Measurements from ENCODE around the gene IGLL5. TPM values are rescaled to one million over a fixed set of nuclear protein-coding genes. Genes with fewer than 3 reads are reported as not detected.
A peak's percentile ranks its signal among the peaks of the same experiment; 100 is the strongest.

Gene IGLL5
- total and polyA plus RNA-seq, 9 of the 15 experiments (the other 6 are each of a cell fraction or from before 2014, with no cell fraction given): not detected

DNA sequence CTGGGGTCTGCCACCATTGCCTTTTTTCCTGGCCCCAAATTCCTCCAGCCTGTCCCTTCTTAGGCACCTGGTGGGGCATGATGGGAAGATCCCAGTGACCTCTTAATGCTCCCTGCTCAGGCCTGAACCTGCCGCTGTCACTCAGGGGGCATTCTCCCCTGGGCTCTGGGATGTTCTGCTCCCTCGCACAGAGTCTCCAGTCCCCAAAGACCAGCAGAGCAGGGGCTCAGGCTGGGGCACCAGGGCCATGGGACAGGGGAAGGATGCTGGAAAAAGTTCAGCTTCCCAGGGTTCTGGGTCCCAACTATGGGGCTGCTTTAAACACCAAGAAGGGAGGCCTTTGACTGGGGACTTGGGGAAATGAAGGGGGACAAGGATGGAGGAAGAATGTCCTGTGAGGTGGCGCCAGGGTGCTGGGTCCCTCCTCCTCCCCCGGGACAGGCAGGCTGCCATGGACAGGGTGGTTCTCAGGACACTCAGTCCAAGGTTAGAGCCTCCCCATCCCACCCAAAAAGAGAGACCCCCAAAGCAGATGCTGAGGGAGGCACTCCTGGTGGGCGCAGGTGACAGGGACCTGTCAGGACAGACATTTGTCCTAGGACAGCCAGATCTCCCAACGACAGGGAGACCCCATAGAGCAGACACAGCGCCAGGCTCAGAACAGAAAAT lies 30.8 kb downstream of the IGLL5 start (continued):
- TF ChIP-seq, protein P1, sequence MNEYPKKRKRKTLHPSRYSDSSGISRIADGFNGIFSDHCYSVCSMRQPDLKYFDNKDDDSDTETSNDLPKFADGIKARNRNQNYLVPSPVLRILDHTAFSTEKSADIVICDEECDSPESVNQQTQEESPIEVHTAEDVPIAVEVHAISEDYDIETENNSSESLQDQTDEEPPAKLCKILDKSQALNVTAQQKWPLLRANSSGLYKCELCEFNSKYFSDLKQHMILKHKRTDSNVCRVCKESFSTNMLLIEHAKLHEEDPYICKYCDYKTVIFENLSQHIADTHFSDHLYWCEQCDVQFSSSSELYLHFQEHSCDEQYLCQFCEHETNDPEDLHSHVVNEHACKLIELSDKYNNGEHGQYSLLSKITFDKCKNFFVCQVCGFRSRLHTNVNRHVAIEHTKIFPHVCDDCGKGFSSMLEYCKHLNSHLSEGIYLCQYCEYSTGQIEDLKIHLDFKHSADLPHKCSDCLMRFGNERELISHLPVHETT (CRISPR knock-in tag; conservative IDR thresholded peaks at IDR 0.05 in 1 of 2, IDR thresholded peaks at IDR 0.05 in 1 of 2): peak in 1 of 2 experiments; percentile 96; a peak in 2 of 4 replicates
- TF ChIP-seq, protein P2, sequence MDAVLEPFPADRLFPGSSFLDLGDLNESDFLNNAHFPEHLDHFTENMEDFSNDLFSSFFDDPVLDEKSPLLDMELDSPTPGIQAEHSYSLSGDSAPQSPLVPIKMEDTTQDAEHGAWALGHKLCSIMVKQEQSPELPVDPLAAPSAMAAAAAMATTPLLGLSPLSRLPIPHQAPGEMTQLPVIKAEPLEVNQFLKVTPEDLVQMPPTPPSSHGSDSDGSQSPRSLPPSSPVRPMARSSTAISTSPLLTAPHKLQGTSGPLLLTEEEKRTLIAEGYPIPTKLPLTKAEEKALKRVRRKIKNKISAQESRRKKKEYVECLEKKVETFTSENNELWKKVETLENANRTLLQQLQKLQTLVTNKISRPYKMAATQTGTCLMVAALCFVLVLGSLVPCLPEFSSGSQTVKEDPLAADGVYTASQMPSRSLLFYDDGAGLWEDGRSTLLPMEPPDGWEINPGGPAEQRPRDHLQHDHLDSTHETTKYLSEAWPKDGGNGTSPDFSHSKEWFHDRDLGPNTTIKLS (IDR thresholded peaks at IDR 0.05; ENCODE audit: borderline replicate concordance, low read depth): no peak
- TF ChIP-seq YY1 (IDR thresholded peaks at IDR 0.05; ENCODE audit: borderline replicate concordance in 1 of 3, control insufficient read depth in 1 of 3, extremely low read depth in 1 of 3, insufficient read depth in 3 of 3, insufficient read length in 1 of 3, insufficient replicate concordance in 2 of 3, low read depth in 1 of 3, low read length in 2 of 3): peak in 1 of 3 experiments; percentile 9

DNA sequence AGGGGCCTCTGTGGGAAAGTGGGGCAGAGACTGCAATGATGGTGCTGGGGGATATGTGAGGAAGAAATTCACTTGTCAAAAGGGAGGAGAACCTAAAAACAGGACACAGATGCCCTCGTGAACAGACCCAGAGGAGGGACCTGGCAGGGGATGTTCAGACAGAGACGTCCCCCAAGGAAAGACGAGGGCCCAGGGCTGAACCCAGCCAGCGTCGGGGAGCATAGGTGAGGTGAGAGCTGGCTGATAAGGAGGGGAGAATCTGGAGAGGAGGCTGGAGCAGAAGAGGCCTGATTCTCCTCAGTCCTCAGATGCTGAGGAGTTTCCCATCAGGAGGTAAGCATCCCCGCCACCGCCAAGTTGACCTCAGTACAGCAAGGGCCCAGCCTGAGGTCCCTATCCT lies 31.4 kb downstream of the IGLL5 start:
- Histone ChIP-seq H3K27ac (ENCODE audit: extremely low read depth, low read depth, low read length) (no peak overlapping the region), H3K4me2 (ENCODE audit: insufficient read depth, low read length) (no peak overlapping the region), H3K4me3 (no peak overlapping the region), H3K27me3 (ENCODE audit: control insufficient read depth in 2 of 2, insufficient read depth in 2 of 2, low read length in 2 of 2) (peaks cover 26 to 90% of the 10 kb centered on the region in 2 experiments), H4K20me1 (replicated peaks; ENCODE audit: control insufficient read depth, insufficient read depth, low read length) (peaks cover 80% of the 10 kb centered on the region), H3K4me1 (replicated peaks in 1 of 2; ENCODE audit: control insufficient read depth in 2 of 2, insufficient read depth in 2 of 2, low read length in 2 of 2) (no peaks in the 10 kb centered on the region), H3K9ac (ENCODE audit: insufficient read depth in 1 of 2, low read depth in 2 of 2, low read length in 2 of 2) (peak overlapping the region in 1 of 2 experiments; percentile 10; a peak in 2 of 4 replicates), H2AFZ (ENCODE audit: low read depth, low read length) (no peak overlapping the region), H3K9me1 (ENCODE audit: control insufficient read depth, insufficient read depth, low read length) (peaks cover 5% of the 10 kb centered on the region), H3K9me3 (replicated peaks; ENCODE audit: control insufficient read depth, insufficient read depth, low read depth, low read length) (no peaks in the 10 kb centered on the region), H3K79me2 (ENCODE audit: control insufficient read depth, insufficient read depth, low read length) (no peaks in the 10 kb centered on the region), H3K36me3 (ENCODE audit: control insufficient read depth, insufficient read depth, low read length) (no peaks in the 10 kb centered on the region)
- ATAC-seq (0 out of 3 replicates have a peak, but pooled peaks have one; percentile 1), DNase-seq (ENCODE audit: extremely low read depth in 1 of 4, low spot score in 3 of 4) (peak in 3 of 4 experiments; percentile 60 to 65 (median 61)), FAIRE-seq (no peak)
- ChIA-PET POLR2A (interaction anchor here (0.7 to 6.0 kb wide), 4 partner anchors 10 to 230 kb away, joined by 3 to 30 read pairs (median 4); no protein-coding TSS in a partner anchor), CTCF (ENCODE audit: low intra/inter-chr PET ratio) (interaction anchor here (0.9 kb wide), 1 partner anchor 209 kb away, joined by 3 read pairs; no protein-coding TSS in a partner anchor)
- intact Hi-C loops (cut with micrococcal nuclease) (no loop called here), in situ Hi-C loops (cut with MboI) (no loop called here)
- 1% methylated on average over 7 of the region's 7 CpGs for WGBS (ENCODE audit: insufficient coverage, low coverage, missing lambda C conversion rate)
- no TSS peak for BruUV-seq (replicated peaks)
- TF ChIP-seq, protein P3, sequence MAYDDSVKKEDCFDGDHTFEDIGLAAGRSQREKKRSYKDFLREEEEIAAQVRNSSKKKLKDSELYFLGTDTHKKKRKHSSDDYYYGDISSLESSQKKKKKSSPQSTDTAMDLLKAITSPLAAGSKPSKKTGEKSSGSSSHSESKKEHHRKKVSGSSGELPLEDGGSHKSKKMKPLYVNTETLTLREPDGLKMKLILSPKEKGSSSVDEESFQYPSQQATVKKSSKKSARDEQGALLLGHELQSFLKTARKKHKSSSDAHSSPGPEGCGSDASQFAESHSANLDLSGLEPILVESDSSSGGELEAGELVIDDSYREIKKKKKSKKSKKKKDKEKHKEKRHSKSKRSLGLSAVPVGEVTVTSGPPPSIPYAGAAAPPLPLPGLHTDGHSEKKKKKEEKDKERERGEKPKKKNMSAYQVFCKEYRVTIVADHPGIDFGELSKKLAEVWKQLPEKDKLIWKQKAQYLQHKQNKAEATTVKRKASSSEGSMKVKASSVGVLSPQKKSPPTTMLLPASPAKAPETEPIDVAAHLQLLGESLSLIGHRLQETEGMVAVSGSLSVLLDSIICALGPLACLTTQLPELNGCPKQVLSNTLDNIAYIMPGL (CRISPR knock-in tag; IDR thresholded peaks at IDR 0.05): no peak
- TF ChIP-seq HDAC6 (IDR thresholded peaks at IDR 0.05; ENCODE audit: low read depth, low read length) (no peak), TSC22D4 (tag; IDR thresholded peaks at IDR 0.05) (0 out of 2 replicates have a peak, but pooled peaks have one; percentile 38), MCM7 (IDR thresholded peaks at IDR 0.05) (peak in 1 of 2 experiments; percentile 95; a peak in 1 of 4 replicates), JUNB (CRISPR knock-in tag; conservative IDR thresholded peaks at IDR 0.05) (no peak), NBN (IDR thresholded peaks at IDR 0.05; ENCODE audit: low read depth) (no peak)
- TF ChIP-seq, protein P4, sequence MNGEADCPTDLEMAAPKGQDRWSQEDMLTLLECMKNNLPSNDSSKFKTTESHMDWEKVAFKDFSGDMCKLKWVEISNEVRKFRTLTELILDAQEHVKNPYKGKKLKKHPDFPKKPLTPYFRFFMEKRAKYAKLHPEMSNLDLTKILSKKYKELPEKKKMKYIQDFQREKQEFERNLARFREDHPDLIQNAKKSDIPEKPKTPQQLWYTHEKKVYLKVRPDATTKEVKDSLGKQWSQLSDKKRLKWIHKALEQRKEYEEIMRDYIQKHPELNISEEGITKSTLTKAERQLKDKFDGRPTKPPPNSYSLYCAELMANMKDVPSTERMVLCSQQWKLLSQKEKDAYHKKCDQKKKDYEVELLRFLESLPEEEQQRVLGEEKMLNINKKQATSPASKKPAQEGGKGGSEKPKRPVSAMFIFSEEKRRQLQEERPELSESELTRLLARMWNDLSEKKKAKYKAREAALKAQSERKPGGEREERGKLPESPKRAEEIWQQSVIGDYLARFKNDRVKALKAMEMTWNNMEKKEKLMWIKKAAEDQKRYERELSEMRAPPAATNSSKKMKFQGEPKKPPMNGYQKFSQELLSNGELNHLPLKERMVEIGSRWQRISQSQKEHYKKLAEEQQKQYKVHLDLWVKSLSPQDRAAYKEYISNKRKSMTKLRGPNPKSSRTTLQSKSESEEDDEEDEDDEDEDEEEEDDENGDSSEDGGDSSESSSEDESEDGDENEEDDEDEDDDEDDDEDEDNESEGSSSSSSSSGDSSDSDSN (IDR thresholded peaks at IDR 0.05; ENCODE audit: borderline replicate concordance in 1 of 2, low read depth in 2 of 2, low read length in 2 of 2): 0 out of 4 replicates have a peak, but pooled peaks of 1 of the 2 experiments have one; percentile 31

Data from K562 (cell line).